ENCODE results near the gene NHLRC4. TPM values are rescaled to one million over a fixed set of nuclear protein-coding genes. Genes with fewer than 3 reads are reported as not detected.

Gene NHLRC4
- total and polyA plus RNA-seq, 2 donors (not counting 1 experiment from before 2014, with no cell fraction given): 2.2 to 4.2 TPM

DNA sequence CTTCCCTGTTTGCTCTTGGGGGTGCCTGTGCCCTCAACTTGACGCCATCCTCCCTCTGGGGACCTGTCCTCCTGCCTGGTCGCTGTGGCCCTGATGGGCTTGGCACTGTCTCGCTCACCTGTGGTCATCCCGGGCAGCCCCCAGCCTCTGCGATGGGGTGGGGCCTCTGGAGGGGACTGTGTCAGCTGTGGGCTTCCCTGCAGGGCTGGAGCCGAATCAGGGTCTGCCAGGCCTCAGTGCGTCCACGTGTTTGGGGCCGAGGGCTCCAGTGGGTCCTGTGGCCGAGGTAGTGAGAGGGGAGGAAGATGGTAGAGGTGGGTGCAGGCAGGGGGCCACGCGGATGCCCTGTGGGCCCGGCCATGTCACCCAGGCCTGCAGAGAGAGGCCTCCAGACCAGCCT, 11.0 kb downstream of the NHLRC4 start:
- ChIA-PET POLR2A (no interaction called here), CTCF (interaction anchor here (1.2 kb wide), 1 partner anchor 184 kb away, joined by 3 read pairs; no protein-coding TSS in a partner anchor)
- Histone ChIP-seq H2AFZ (ENCODE audit: insufficient read depth, low read depth, low read length, poor library complexity, severe bottlenecking) (no peak overlapping the region), H3K4me2 (replicated peaks; ENCODE audit: low read depth, low read length, poor library complexity, severe bottlenecking) (no peak overlapping the region), H3K79me2 (ENCODE audit: control insufficient read depth, insufficient read depth, low read length) (no peaks in the 10 kb centered on the region), H3K27me3 (replicated peaks in 1 of 4; ENCODE audit: control extremely low read depth in 1 of 4, control insufficient read depth in 3 of 4, insufficient read depth in 4 of 4, low read length in 3 of 4) (no peaks in the 10 kb centered on the region), H4K20me1 (ENCODE audit: control insufficient read depth, insufficient read depth, low read length, poor library complexity, severe bottlenecking) (no peaks in the 10 kb centered on the region), H3K4me3 (ENCODE audit: control extremely low read depth in 1 of 5, extremely low read depth in 1 of 5, insufficient read depth in 1 of 5, low read depth in 2 of 5, low read length in 4 of 5) (no peak overlapping the region), H3K9me3 (ENCODE audit: control extremely low read depth in 1 of 3, control insufficient read depth in 2 of 3, insufficient read depth in 1 of 3, low read length in 2 of 3) (no peaks in the 10 kb centered on the region), H3K36me3 (replicated peaks in 1 of 2; ENCODE audit: control extremely low read depth in 1 of 2, control insufficient read depth in 1 of 2, extremely low read depth in 1 of 2, insufficient read depth in 2 of 2, low read length in 1 of 2) (peaks cover 0 to 5% of the 10 kb centered on the region in 2 experiments), H3K27ac (ENCODE audit: low read length in 2 of 2) (no peak overlapping the region), H3K4me1 (ENCODE audit: control insufficient read depth in 2 of 2, insufficient read depth in 2 of 2, low read length in 2 of 2) (peaks cover 0 to 8% of the 10 kb centered on the region in 2 donors), H3K9ac (ENCODE audit: low read length) (no peak overlapping the region)
- H3K27me3 Mint-ChIP-seq: no peaks in the 10 kb centered on the region
- ATAC-seq (ENCODE audit: low read depth): no peak
- H3K4me1 Mint-ChIP-seq: peaks cover 4% of the 10 kb centered on the region
- WGBS (ENCODE audit: insufficient coverage): 98% methylated on average over 13 of the region's 13 CpGs
- TF ChIP-seq, protein P1, sequence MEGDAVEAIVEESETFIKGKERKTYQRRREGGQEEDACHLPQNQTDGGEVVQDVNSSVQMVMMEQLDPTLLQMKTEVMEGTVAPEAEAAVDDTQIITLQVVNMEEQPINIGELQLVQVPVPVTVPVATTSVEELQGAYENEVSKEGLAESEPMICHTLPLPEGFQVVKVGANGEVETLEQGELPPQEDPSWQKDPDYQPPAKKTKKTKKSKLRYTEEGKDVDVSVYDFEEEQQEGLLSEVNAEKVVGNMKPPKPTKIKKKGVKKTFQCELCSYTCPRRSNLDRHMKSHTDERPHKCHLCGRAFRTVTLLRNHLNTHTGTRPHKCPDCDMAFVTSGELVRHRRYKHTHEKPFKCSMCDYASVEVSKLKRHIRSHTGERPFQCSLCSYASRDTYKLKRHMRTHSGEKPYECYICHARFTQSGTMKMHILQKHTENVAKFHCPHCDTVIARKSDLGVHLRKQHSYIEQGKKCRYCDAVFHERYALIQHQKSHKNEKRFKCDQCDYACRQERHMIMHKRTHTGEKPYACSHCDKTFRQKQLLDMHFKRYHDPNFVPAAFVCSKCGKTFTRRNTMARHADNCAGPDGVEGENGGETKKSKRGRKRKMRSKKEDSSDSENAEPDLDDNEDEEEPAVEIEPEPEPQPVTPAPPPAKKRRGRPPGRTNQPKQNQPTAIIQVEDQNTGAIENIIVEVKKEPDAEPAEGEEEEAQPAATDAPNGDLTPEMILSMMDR (IDR thresholded peaks at IDR 0.05): no peak
- TF ChIP-seq EZH2 (IDR thresholded peaks at IDR 0.05; ENCODE audit: borderline replicate concordance, insufficient read depth, low read depth, low read length, poor library complexity, severe bottlenecking): no peak
- intact Hi-C loops (cut with micrococcal nuclease): loop anchor here (2.0 kb wide), 1 partner anchor 33 kb away; no protein-coding TSS in a partner anchor
- no peak overlapping the region for H3K27ac Mint-ChIP-seq
- H3K4me3 Mint-ChIP-seq: no peak overlapping the region
- no peak for DNase-seq
- H3K9me3 Mint-ChIP-seq (ENCODE audit: insufficient read depth): no peaks in the 10 kb centered on the region

DNA sequence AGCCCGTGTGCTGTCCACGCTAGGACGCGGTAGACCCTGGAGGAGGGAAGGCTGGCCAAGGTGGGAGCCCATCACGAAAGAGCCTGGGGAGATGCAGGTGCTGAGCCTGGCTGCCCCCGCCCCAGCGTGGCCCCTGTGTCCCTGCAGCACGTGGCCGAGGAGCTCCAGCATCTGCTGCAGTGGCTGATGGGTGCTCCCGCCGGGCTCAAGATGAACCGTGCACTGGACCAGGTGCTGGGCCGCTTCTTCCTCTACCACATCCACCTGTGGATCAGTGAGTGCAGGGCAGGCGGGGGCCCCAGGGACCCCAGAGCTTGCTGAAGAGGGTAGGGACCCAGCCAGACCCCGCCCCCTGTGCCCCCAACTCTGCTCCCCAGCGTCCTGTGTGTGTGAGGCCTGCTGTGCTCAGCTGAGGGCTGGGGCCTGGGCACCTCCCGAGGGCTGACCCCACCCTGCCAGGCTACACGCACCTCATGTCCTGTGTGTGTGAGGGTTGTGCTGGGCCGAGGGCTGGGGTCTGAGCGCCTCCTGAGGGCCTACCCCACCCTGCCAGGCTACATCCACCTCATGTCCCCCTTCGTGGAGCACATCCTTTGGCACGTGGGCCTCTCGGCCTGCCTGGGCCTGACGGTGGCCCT, 11.5 kb downstream of the NHLRC4 start:
- Histone ChIP-seq H3K36me3 (replicated peaks in 1 of 2; ENCODE audit: control extremely low read depth in 1 of 2, control insufficient read depth in 1 of 2, extremely low read depth in 1 of 2, insufficient read depth in 2 of 2, low read length in 1 of 2) (peaks cover 0 to 5% of the 10 kb centered on the region in 2 experiments), H4K20me1 (ENCODE audit: control insufficient read depth, insufficient read depth, low read length, poor library complexity, severe bottlenecking) (no peaks in the 10 kb centered on the region), H3K79me2 (ENCODE audit: control insufficient read depth, insufficient read depth, low read length) (no peaks in the 10 kb centered on the region), H3K27ac (ENCODE audit: low read length in 2 of 2) (no peak overlapping the region), H3K4me3 (ENCODE audit: control extremely low read depth in 1 of 5, extremely low read depth in 1 of 5, insufficient read depth in 1 of 5, low read depth in 2 of 5, low read length in 4 of 5) (no peak overlapping the region), H3K4me2 (replicated peaks; ENCODE audit: low read depth, low read length, poor library complexity, severe bottlenecking) (no peak overlapping the region), H2AFZ (ENCODE audit: insufficient read depth, low read depth, low read length, poor library complexity, severe bottlenecking) (no peak overlapping the region), H3K9me3 (ENCODE audit: control extremely low read depth in 1 of 3, control insufficient read depth in 2 of 3, insufficient read depth in 1 of 3, low read length in 2 of 3) (no peaks in the 10 kb centered on the region), H3K27me3 (replicated peaks in 1 of 4; ENCODE audit: control extremely low read depth in 1 of 4, control insufficient read depth in 3 of 4, insufficient read depth in 4 of 4, low read length in 3 of 4) (no peaks in the 10 kb centered on the region), H3K4me1 (ENCODE audit: control insufficient read depth in 2 of 2, insufficient read depth in 2 of 2, low read length in 2 of 2) (peaks cover 0 to 8% of the 10 kb centered on the region in 2 donors), H3K9ac (ENCODE audit: low read length) (no peak overlapping the region)
- intact Hi-C loops (cut with micrococcal nuclease): loop anchor here (2.0 kb wide), 1 partner anchor 32 kb away; no protein-coding TSS in a partner anchor
- no peak for ATAC-seq (ENCODE audit: low read depth)
- H3K27ac Mint-ChIP-seq: no peak overlapping the region
- TF ChIP-seq, protein P1 (IDR thresholded peaks at IDR 0.05): no peak
- no peak for TF ChIP-seq EZH2 (IDR thresholded peaks at IDR 0.05; ENCODE audit: borderline replicate concordance, insufficient read depth, low read depth, low read length, poor library complexity, severe bottlenecking)
- H3K9me3 Mint-ChIP-seq (ENCODE audit: insufficient read depth): no peaks in the 10 kb centered on the region
- POLR2A ChIA-PET: interaction anchor here (1.1 kb wide), 1 partner anchor 10 kb away, joined by 3 read pairs; no protein-coding TSS in a partner anchor
- peak overlapping the region; percentile 73 for H3K4me3 Mint-ChIP-seq
- CTCF ChIA-PET: interaction anchor here (1.0 to 1.1 kb wide), 5 partner anchors 10 to 83 kb away, joined by 4 to 5 read pairs (median 5); partner anchors contain the start of gene METTL26
- 95% methylated on average over 19 of the region's 24 CpGs for WGBS (ENCODE audit: insufficient coverage)
- peaks cover 4% of the 10 kb centered on the region for H3K4me1 Mint-ChIP-seq
- no peaks in the 10 kb centered on the region for H3K27me3 Mint-ChIP-seq
- no peak for DNase-seq
